ENCODE measurements around the gene SDF2L1.
"Not testable (repeated sequence)": the region's sequence is repeated elsewhere in the genome, so short reads cannot be mapped to it uniquely, and the experiment has no call there.

SDF2L1 gene

GRCh38 chr22:21673534-21674321 lies 31.6 kb downstream of the SDF2L1 start:
- TF ChIP-seq CTCF (IDR thresholded peaks at IDR 0.05; ENCODE audit: insufficient read depth, missing control alignments): no peak
- DNase-seq (ENCODE audit: insufficient read length, low spot score): no peak
- FAIRE-seq: no peak

GRCh38 chr22:21674638-21675245 lies 32.6 kb downstream of the SDF2L1 start:
- TF ChIP-seq CTCF (IDR thresholded peaks at IDR 0.05; ENCODE audit: insufficient read depth, missing control alignments): no peak
- DNase-seq (ENCODE audit: insufficient read length, low spot score): no peak
- no peak for FAIRE-seq

GRCh38 chr22:21677606-21678443 lies 35.7 kb downstream of the SDF2L1 start:
- no peak for TF ChIP-seq CTCF (IDR thresholded peaks at IDR 0.05; ENCODE audit: insufficient read depth, missing control alignments)
- DNase-seq (ENCODE audit: insufficient read length, low spot score) (no peak), FAIRE-seq (no peak)

GRCh38 chr22:21678842-21679241 lies 36.7 kb downstream of the SDF2L1 start:
- DNase-seq (ENCODE audit: insufficient read length, low spot score); FAIRE-seq: not testable (repeated sequence)

- no peak for TF ChIP-seq CTCF (IDR thresholded peaks at IDR 0.05; ENCODE audit: insufficient read depth, missing control alignments)
- FAIRE-seq (no peak), DNase-seq (ENCODE audit: insufficient read length, low spot score) (no peak)
These were observed 37.3 kb downstream of the SDF2L1 start for GRCh38 chr22:21679383-21679782.

GRCh38 chr22:21680830-21681565 lies 38.9 kb downstream of the SDF2L1 start:
- TF ChIP-seq CTCF (IDR thresholded peaks at IDR 0.05; ENCODE audit: insufficient read depth, missing control alignments): no peak
- DNase-seq (ENCODE audit: insufficient read length, low spot score): no peak
- no peak for FAIRE-seq
